PFSK-1 (cell line): ENCODE results near the gene CALCOCO1.

Source experiments
- POLR2AphosphoS5 ChIP-seq: IDR thresholded peaks from 2 replicates; pipeline ENCODE4 v1.6.1; 2012; ENCODE audit warnings: low read depth, mild to moderate bottlenecking, control low read depth, low read length, moderate library complexity
- REST ChIP-seq, 2 experiments: IDR thresholded peaks; 2 replicates each; pipeline versions ENCODE4 v1.6.1 to v1.8.0; 2011 to 2012; ENCODE audit warnings: low read depth in 2 of 2, low read length in 2 of 2, control low read depth in 1 of 2, inconsistent platforms in 1 of 2, mild to moderate bottlenecking in 1 of 2, moderate library complexity in 1 of 2; ENCODE audit not compliant: insufficient read depth in 1 of 2
- SIN3A ChIP-seq: IDR thresholded peaks from 2 replicates; pipeline ENCODE4 v1.6.1; 2012; ENCODE audit warnings: mild to moderate bottlenecking, low read length, moderate library complexity, borderline replicate concordance; ENCODE audit not compliant: insufficient read depth
- TAF1 ChIP-seq: IDR thresholded peaks from 2 replicates; pipeline ENCODE4 v1.6.1; 2012; ENCODE audit warnings: low read length, control low read depth, borderline replicate concordance; ENCODE audit not compliant: insufficient read depth

- TF ChIP-seq REST (IDR thresholded peaks at IDR 0.05; ENCODE audit: insufficient read depth in 1 of 2, low read depth in 2 of 2, low read length in 2 of 2) (no peak), POLR2AphosphoS5 (no peak), SIN3A (no peak), TAF1 (no peak)
Measured at GRCh38 chr12:53695152-53696145, 31.8 kb downstream of the CALCOCO1 start.
